HEK293T (cell line): ENCODE measurements around the gene SLC8B1.
A peak's percentile ranks its signal among the peaks of the same experiment; 100 is the strongest.

ENCODE experiments used
- CTCF ChIA-PET: fragments of 350-600 bp; formaldehyde crosslinking; extraction: SDS; loops from one replicate; lab custom pipeline; 2021; ENCODE audit warnings: antibody characterized with exemption, inconsistent platforms; lab: Yijun Ruan, JAX
- POLR2A ChIA-PET: fragments of 350-600 bp; formaldehyde crosslinking; extraction: SDS; loops from one replicate; lab custom pipeline; 2020; ENCODE audit warnings: antibody characterized with exemption, inconsistent platforms; lab: Yijun Ruan, JAX
- DNase-seq: peaks from one replicate; pipeline ENCODE4 v3.0.0; 2012; ENCODE audit warnings: mixed read lengths; ENCODE audit errors: extremely low spot score
- ARNT ChIP-seq: fragments of 450-650 bp; IDR thresholded peaks from 2 replicates; pipeline ENCODE4 v1.6.1; 2017; ENCODE audit warnings: mild to moderate bottlenecking
- BHLHE40 ChIP-seq: fragments of 450-650 bp; IDR thresholded peaks from 2 replicates; pipeline ENCODE4 v1.6.1; 2016; ENCODE audit warnings: mild to moderate bottlenecking, moderate library complexity, borderline replicate concordance
- CTBP1 ChIP-seq: fragments of 450-650 bp; IDR thresholded peaks from 2 replicates; pipeline ENCODE4 v1.6.1; 2016; ENCODE audit warnings: borderline replicate concordance
- ELF4 ChIP-seq: fragments of 450-650 bp; IDR thresholded peaks from 2 replicates; pipeline ENCODE4 v1.6.1; 2017; ENCODE audit warnings: antibody characterized with exemption
- FOXA1 ChIP-seq: fragments of 450-650 bp; IDR thresholded peaks from 2 replicates; pipeline ENCODE4 v1.6.1; 2016; ENCODE audit warnings: mild to moderate bottlenecking
- FOXK2 ChIP-seq: fragments of 450-650 bp; IDR thresholded peaks from 2 replicates; pipeline ENCODE4 v1.6.1; 2016; ENCODE audit warnings: mild to moderate bottlenecking
- FOXM1 ChIP-seq: fragments of 450-650 bp; IDR thresholded peaks from 2 replicates; pipeline ENCODE4 v1.6.1; 2017; ENCODE audit warnings: mild to moderate bottlenecking, borderline replicate concordance
- HDGF ChIP-seq: fragments of 450-650 bp; IDR thresholded peaks from 2 replicates; pipeline ENCODE4 v1.6.1; 2017; ENCODE audit warnings: antibody characterized with exemption, borderline replicate concordance
- L3MBTL2 ChIP-seq: fragments of 450-650 bp; conservative IDR thresholded peaks from 2 replicates; pipeline ENCODE4 v1.6.1; 2016; ENCODE audit warnings: mild to moderate bottlenecking
- LEF1 ChIP-seq: fragments of 450-650 bp; IDR thresholded peaks from 2 replicates; pipeline ENCODE4 v1.6.1; 2017; ENCODE audit warnings: mild to moderate bottlenecking, borderline replicate concordance
- NFRKB ChIP-seq: fragments of 450-650 bp; IDR thresholded peaks from 2 replicates; pipeline ENCODE4 v1.6.1; 2016; ENCODE audit warnings: mild to moderate bottlenecking, moderate library complexity
- SP1 ChIP-seq: fragments of 450-650 bp; IDR thresholded peaks from 2 replicates; pipeline ENCODE4 v1.6.1; 2017
- SUZ12 ChIP-seq: fragments of 450-650 bp; IDR thresholded peaks from 2 replicates; pipeline ENCODE4 v1.6.1; 2016; ENCODE audit warnings: mild to moderate bottlenecking
- TARDBP ChIP-seq: fragments of 450-650 bp; IDR thresholded peaks from 2 replicates; pipeline ENCODE4 v1.6.1; 2016
- ZNF384 ChIP-seq: fragments of 450-650 bp; IDR thresholded peaks from 2 replicates; pipeline ENCODE4 v1.6.1; 2016
- TF ChIP-seq, protein P1 (sequence below): fragments of 450-650 bp; IDR thresholded peaks from 2 replicates; pipeline ENCODE4 v1.6.1; 2016

Gene SLC8B1

DNA sequence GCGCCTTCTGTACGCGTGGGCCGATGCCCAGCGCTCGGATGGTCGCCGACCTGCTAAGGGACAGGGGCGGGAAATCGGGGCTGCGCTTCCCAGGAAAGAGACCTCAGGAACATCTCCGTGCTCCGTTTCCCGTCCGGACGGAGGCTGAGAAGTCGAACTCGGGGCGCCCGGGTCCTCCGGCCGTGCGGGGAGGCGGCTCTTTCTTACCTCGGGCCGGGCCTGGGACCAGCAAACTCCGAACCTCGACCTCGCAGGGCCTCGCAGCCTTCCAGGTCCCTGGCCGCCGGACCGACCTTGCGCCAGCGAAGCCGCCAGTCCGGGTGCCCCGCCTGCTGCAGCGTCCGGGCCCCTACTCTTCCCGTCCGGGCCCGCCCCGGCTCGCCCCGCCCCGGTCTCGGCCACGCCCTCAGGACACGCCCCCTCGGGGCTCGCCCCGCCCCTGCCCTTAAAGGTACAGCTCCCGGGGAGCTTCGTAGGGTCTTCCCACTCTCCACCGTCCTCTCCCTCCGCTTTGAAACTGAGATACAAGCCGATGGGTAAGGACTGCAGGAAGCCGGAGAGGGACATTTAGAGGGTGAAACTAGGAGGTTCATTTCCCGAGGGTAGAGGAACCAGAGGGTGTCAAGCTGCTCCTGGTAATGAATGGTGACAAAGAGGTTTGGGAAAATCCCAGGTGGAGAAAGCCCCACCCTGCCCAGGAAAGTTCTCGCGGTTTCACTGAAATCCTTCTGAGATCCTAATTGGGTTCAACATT is at the start of gene SLC8B1:
Gene SLC8B1, minus strand, starts transcription at position 324 of the 754 bp plus-strand sequence. CDS start 2,231 bp downstream, outside the sequence.
- POLR2A ChIA-PET, result interaction anchor here (0.8 to 1.1 kb wide), 3 partner anchors 22 to 87 kb away, joined by 3 to 4 read pairs (median 3); partner anchors contain the start of gene SDSL
- DNase-seq, result peak; percentile 96
- CTCF ChIA-PET, result interaction anchor here (0.5 kb wide), 1 partner anchor 13 kb away, joined by 3 read pairs; no protein-coding TSS in a partner anchor

DNA sequence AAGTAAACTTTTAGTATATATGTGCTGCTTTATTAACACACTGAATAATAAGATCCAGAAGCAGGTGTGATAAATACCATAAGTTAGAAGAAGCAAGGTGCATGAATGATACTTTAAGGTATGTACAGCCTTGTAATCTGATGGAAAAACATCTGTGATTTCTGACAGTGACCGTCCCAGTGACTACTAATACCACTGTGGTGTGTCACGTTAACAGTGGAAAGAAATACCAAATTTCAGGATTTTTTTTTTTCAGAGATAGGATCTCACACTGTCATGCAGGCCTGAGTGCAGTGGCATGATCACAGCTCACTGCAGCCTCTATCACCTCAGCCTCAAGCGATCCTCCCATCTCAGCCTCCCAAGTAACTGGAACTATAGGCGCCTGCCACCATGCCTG is 47.3 kb upstream of the SLC8B1 start:
- TF ChIP-seq FOXK2, result no peak
- no peak for TF ChIP-seq TARDBP
- no peak for TF ChIP-seq SUZ12
- TF ChIP-seq BHLHE40, result no peak
- no peak for TF ChIP-seq LEF1
- TF ChIP-seq, protein P1, sequence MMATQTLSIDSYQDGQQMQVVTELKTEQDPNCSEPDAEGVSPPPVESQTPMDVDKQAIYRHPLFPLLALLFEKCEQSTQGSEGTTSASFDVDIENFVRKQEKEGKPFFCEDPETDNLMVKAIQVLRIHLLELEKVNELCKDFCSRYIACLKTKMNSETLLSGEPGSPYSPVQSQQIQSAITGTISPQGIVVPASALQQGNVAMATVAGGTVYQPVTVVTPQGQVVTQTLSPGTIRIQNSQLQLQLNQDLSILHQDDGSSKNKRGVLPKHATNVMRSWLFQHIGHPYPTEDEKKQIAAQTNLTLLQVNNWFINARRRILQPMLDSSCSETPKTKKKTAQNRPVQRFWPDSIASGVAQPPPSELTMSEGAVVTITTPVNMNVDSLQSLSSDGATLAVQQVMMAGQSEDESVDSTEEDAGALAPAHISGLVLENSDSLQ, result no peak
- TF ChIP-seq ZNF384, result no peak
- no peak for TF ChIP-seq ELF4
- TF ChIP-seq SP1, result no peak
- ChIA-PET CTCF (no interaction called here), POLR2A (no interaction called here)
- DNase-seq, result no peak

More for the DNA sequence above, at the start of gene SLC8B1:
- TF ChIP-seq ARNT (no peak), SP1 (0 out of 2 replicates have a peak, but pooled peaks have one; percentile 40), FOXA1 (no peak), NFRKB (no peak)

- no peak for TF ChIP-seq CTBP1
- TF ChIP-seq LEF1, result no peak
- TF ChIP-seq BHLHE40, result no peak
- no peak for TF ChIP-seq SP1
- no peak for TF ChIP-seq HDGF
- TF ChIP-seq, protein P1, result no peak
- no peak for TF ChIP-seq FOXA1
- no peak for TF ChIP-seq NFRKB
- no peak for TF ChIP-seq L3MBTL2
- no peak for TF ChIP-seq TARDBP
- no peak for TF ChIP-seq ZNF384
- TF ChIP-seq FOXK2, result no peak
- no peak for TF ChIP-seq FOXM1
- no peak for TF ChIP-seq ELF4
- TF ChIP-seq ARNT, result no peak
- no peak for TF ChIP-seq SUZ12
- ChIA-PET POLR2A (no interaction called here), CTCF (interaction anchor here (1.2 kb wide), 1 partner anchor 44 kb away, joined by 3 read pairs; no protein-coding TSS in a partner anchor)
- DNase-seq, result no peak
These were observed 46.3 kb upstream of the SLC8B1 start for GRCh38 chr12:113381220-113381619.

DNA sequence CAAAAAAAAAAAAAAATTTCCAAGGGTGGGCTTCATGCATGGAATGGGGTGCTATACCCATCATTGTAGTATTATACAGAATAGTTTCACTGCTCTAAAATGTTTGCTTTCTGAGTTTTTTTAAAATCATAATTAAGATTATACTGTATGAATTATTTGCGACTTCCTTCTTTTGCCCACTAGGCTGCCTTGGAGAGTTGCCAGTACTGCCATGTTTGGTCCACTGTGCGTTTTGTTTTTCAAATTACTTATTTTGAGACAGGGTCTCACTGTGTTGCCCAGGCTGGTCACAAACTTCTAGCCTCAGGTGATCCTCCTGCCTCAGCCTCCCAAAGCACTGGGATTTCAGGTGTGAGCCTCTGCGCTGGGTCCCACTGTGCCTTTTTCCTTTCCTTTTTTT is 43.4 kb upstream of the SLC8B1 start:
- CTCF ChIA-PET, result no interaction called here
- no peak for DNase-seq
- no peak for TF ChIP-seq FOXK2
- no peak for TF ChIP-seq FOXA1
- TF ChIP-seq CTBP1, result no peak
- TF ChIP-seq HDGF, result no peak
- TF ChIP-seq TARDBP, result no peak
- TF ChIP-seq ZNF384, result no peak
- POLR2A ChIA-PET, result no interaction called here

DNA sequence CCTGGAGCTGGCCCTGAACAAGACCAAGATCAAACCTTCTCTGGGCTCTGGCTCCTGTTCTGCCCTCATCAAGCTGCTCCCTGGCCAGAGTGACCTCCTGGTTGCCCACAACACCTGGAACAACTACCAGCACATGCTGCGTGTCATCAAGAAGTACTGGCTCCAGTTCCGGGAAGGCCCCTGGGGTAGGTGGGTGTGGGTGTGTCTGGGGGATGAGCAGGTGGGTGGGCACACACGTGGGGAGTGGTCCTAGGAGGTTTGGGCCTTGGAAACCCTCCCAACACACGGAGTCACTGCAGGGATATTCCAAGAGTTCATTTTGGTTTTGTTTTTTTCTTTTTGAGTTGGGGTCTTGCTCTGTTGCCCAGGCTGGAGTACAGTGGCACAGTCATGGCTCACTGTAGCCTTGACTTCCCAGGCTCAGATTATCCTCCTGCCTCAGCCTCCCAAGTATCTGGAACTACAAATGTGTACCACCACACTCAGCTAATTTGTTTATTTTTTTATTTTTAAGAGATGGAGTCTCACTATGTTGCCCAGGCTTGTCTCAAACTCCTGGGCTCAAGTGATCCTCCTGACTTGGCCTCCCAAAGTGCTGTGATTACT is 40.0 kb upstream of the SLC8B1 start:
- no peak for DNase-seq
- TF ChIP-seq, protein P1, result no peak
- no peak for TF ChIP-seq FOXA1
- TF ChIP-seq ZNF384, result no peak
- no peak for TF ChIP-seq SP1
- TF ChIP-seq ELF4, result no peak
- TF ChIP-seq TARDBP, result no peak
- no peak for TF ChIP-seq LEF1
- no peak for TF ChIP-seq L3MBTL2
- TF ChIP-seq FOXM1, result no peak
- no peak for TF ChIP-seq SUZ12
- no peak for TF ChIP-seq ARNT
- no peak for TF ChIP-seq HDGF
- no peak for TF ChIP-seq CTBP1
- TF ChIP-seq BHLHE40, result no peak
- TF ChIP-seq NFRKB, result no peak
- ChIA-PET POLR2A (no interaction called here), CTCF (interaction anchor here (0.7 kb wide), 1 partner anchor 1562 kb away, joined by 3 read pairs; no protein-coding TSS in a partner anchor)

GRCh38 chr12:113373969-113374368 is 39.1 kb upstream of the SLC8B1 start:
- ChIA-PET POLR2A (no interaction called here), CTCF (no interaction called here)
- no peak for DNase-seq
- TF ChIP-seq SP1 (no peak), ZNF384 (no peak), FOXK2 (no peak), BHLHE40 (no peak), CTBP1 (no peak), FOXA1 (no peak), L3MBTL2 (no peak), FOXM1 (no peak), HDGF (no peak), NFRKB (no peak)
